IMR-90 (cell line): ENCODE measurements around the gene UPF1. TPM values are rescaled to one million over a fixed set of nuclear protein-coding genes. Genes with fewer than 3 reads are reported as not detected.

Source experiments
- ATAC-seq: fragments of 200-7000 bp; cut with Tn5 transposase; 2 replicates; pipeline ENCODE4 v1.9.1; 2020; ENCODE audit warnings: low read depth, mild to moderate bottlenecking, moderate library complexity
- BruUV-seq: library from RNA; stranded (reverse); fragments of 400-500 nt; replicated peaks from 2 replicates; lab custom pipeline; 2021; lab: Mats Ljungman, UMichigan
- CTCF ChIA-PET: fragments of 300-600 bp; formaldehyde crosslinking; extraction: SDS; loops from one replicate; lab custom pipeline; 2021; ENCODE audit warnings: antibody characterized with exemption; lab: Yijun Ruan, JAX
- POLR2A ChIA-PET: fragments of 300-600 bp; sonication (Branson Sonifier 250); formaldehyde crosslinking; loops from one replicate; lab custom pipeline; 2022; ENCODE audit warnings: antibody characterized with exemption; ENCODE audit not compliant: unreplicated experiment; lab: Charles Lee
- DNase-seq: peaks from one replicate; pipeline ENCODE4 v3.0.0; 2013
- H2AFZ ChIP-seq: replicated peaks from 2 replicates; pipeline ENCODE3; 2013; ENCODE audit warnings: low read length, mild to moderate bottlenecking; ENCODE audit not compliant: poor library complexity
- H2AK5ac ChIP-seq: 2 replicates; pipeline ENCODE4 v1.6.1; 2013; ENCODE audit warnings: low read depth, low read length, inconsistent platforms
- H2AK9ac ChIP-seq: replicated peaks from 2 replicates; pipeline ENCODE3; 2013; ENCODE audit warnings: mild to moderate bottlenecking, low read depth, low read length, moderate library complexity; ENCODE audit not compliant: poor library complexity
- H2BK120ac ChIP-seq: 2 replicates; pipeline ENCODE4 v1.6.1; 2013; ENCODE audit warnings: low read depth, low read length, inconsistent platforms
- H2BK15ac ChIP-seq: 3 replicates; pipeline ENCODE4 v1.6.1; 2013; ENCODE audit warnings: low read depth, low read length, inconsistent platforms
- H2BK20ac ChIP-seq: 2 replicates; pipeline ENCODE4 v1.6.1; 2013; ENCODE audit warnings: low read depth, mild to moderate bottlenecking, inconsistent platforms, low read length, moderate library complexity
- H2BK5ac ChIP-seq: 2 replicates; pipeline ENCODE4 v1.6.1; 2013; ENCODE audit warnings: mild to moderate bottlenecking, low read depth, low read length, inconsistent platforms; ENCODE audit not compliant: poor library complexity, severe bottlenecking
- H3K14ac ChIP-seq: replicated peaks from 2 replicates; pipeline ENCODE4 v1.6.1; 2013; ENCODE audit warnings: low read depth, low read length, inconsistent platforms
- H3K18ac ChIP-seq: 2 replicates; pipeline ENCODE4 v1.6.1; 2013; ENCODE audit warnings: low read depth, low read length, control low read depth
- H3K23ac ChIP-seq: 2 replicates; pipeline ENCODE4 v1.6.1; 2013; ENCODE audit warnings: low read depth, low read length, inconsistent platforms
- H3K27ac ChIP-seq: 2 replicates; pipeline ENCODE4 v1.5.1; 2013; ENCODE audit warnings: mild to moderate bottlenecking, control low read depth, low read length; ENCODE audit not compliant: insufficient read depth
- H3K27me3 ChIP-seq: 2 replicates; pipeline ENCODE4 v1.6.1; 2013; ENCODE audit warnings: low read length; ENCODE audit not compliant: control insufficient read depth, insufficient read depth
- H3K36me3 ChIP-seq: 2 replicates; pipeline ENCODE4 v1.6.1; 2013; ENCODE audit warnings: low read length, mixed read lengths; ENCODE audit not compliant: control insufficient read depth, insufficient read depth
- H3K4ac ChIP-seq: 2 replicates; pipeline ENCODE4 v1.6.1; 2013; ENCODE audit warnings: low read depth, low read length, inconsistent platforms
- H3K4me1 ChIP-seq: 2 replicates; pipeline ENCODE4 v1.6.1; 2013; ENCODE audit warnings: low read length, mixed read lengths; ENCODE audit not compliant: control insufficient read depth, insufficient read depth
- H3K4me2 ChIP-seq: 2 replicates; pipeline ENCODE4 v1.6.1; 2013; ENCODE audit warnings: low read depth, mild to moderate bottlenecking, control low read depth, low read length, moderate library complexity
- H3K4me3 ChIP-seq: 2 replicates; pipeline ENCODE4 v1.5.1; 2013; ENCODE audit warnings: low read depth, mild to moderate bottlenecking, control low read depth, low read length, moderate library complexity; ENCODE audit not compliant: insufficient read depth
- H3K56ac ChIP-seq: 2 replicates; pipeline ENCODE4 v1.6.1; 2013; ENCODE audit warnings: low read length, inconsistent platforms; ENCODE audit not compliant: insufficient read depth; ENCODE audit errors: extremely low read depth
- H3K79me1 ChIP-seq, 2 experiments: 2 replicates each; pipeline ENCODE4 v1.6.1; 2013; ENCODE audit warnings: low read length in 2 of 2, inconsistent platforms in 1 of 2, low read depth in 1 of 2
- H3K9ac ChIP-seq: 2 replicates; pipeline ENCODE4 v1.6.1; 2013; ENCODE audit warnings: low read depth, low read length, control low read depth
- H3K9me1 ChIP-seq: 2 replicates; pipeline ENCODE4 v1.6.1; 2013; ENCODE audit warnings: low read length, inconsistent platforms; ENCODE audit not compliant: insufficient read depth
- H3K9me3 ChIP-seq: 2 replicates; pipeline ENCODE4 v1.6.1; 2013; ENCODE audit warnings: low read length; ENCODE audit not compliant: control insufficient read depth, insufficient read depth
- H4K20me1 ChIP-seq: 2 replicates; pipeline ENCODE4 v1.6.1; 2013; ENCODE audit warnings: low read length, inconsistent platforms; ENCODE audit not compliant: insufficient read depth
- H4K5ac ChIP-seq: 2 replicates; pipeline ENCODE4 v1.6.1; 2013; ENCODE audit warnings: mild to moderate bottlenecking, low read depth, low read length, control low read depth
- H4K8ac ChIP-seq, 2 experiments: 2 replicates each; pipeline ENCODE4 v1.6.1; 2013; ENCODE audit warnings: low read depth in 2 of 2, low read length in 2 of 2, control low read depth in 1 of 2, inconsistent platforms in 1 of 2
- H4K91ac ChIP-seq: 2 replicates; pipeline ENCODE4 v1.6.1; 2013; ENCODE audit warnings: low read depth, low read length, inconsistent platforms; ENCODE audit not compliant: insufficient read depth
- CEBPB ChIP-seq: IDR thresholded peaks from 2 replicates; pipeline ENCODE4 v1.6.1; 2012; ENCODE audit warnings: low read depth, low read length, improper control_type of control experiment
- WGBS, 2 experiments: methylation state at CpG; one replicate each; pipeline versions ENCODE4 v1.1.5 to v1.1.7; 2013; ENCODE audit warnings: missing lambda C conversion rate in 2 of 2; ENCODE audit not compliant: insufficient read length in 1 of 2; ENCODE audit errors: extremely low coverage in 2 of 2; 5-methylcytosine and 5-hydroxymethylcytosine counted together
- dilution Hi-C: fragments of 300-500 bp; cut with HindIII; formaldehyde crosslinking; loops from one replicate; pipeline ENCODE4 v1.14.3; 2018; ENCODE audit warnings: low sequenced_read_pairs; ENCODE audit not compliant: unreplicated experiment
- in situ Hi-C: fragments of 300-500 bp; cut with MboI; formaldehyde crosslinking; loops from 3 replicates; pipeline ENCODE4 v1.14.3; 2019; ENCODE audit warnings: low sequenced_read_pairs, inconsistent platforms, mixed read lengths
- intact Hi-C: fragments of 100-400 bp; cut with micrococcal nuclease; formaldehyde crosslinking; loops from 2 replicates; pipeline ENCODE4 v1.10.0; 2022
- polyA plus RNA-seq, 3 experiments: library from polyadenylated mRNA; depleted of rRNA; stranded (reverse); fragments of >200 nt; gene quantifications; 2 replicates each; pipeline ENCODE4 v1.2.3, GENCODE V29; 2012; ENCODE audit warnings: low replicate concordance in 1 of 3
- total RNA-seq: library from RNA; depleted of rRNA; stranded (reverse); fragments of >200 nt; gene quantifications from 2 replicates; pipeline ENCODE4 v1.2.3, GENCODE V29; 2012

Gene UPF1
- total and polyA plus RNA-seq, 2 of the 4 experiments (the other 2 are of a cell fraction), result 31.2 to 50.3 TPM

DNA sequence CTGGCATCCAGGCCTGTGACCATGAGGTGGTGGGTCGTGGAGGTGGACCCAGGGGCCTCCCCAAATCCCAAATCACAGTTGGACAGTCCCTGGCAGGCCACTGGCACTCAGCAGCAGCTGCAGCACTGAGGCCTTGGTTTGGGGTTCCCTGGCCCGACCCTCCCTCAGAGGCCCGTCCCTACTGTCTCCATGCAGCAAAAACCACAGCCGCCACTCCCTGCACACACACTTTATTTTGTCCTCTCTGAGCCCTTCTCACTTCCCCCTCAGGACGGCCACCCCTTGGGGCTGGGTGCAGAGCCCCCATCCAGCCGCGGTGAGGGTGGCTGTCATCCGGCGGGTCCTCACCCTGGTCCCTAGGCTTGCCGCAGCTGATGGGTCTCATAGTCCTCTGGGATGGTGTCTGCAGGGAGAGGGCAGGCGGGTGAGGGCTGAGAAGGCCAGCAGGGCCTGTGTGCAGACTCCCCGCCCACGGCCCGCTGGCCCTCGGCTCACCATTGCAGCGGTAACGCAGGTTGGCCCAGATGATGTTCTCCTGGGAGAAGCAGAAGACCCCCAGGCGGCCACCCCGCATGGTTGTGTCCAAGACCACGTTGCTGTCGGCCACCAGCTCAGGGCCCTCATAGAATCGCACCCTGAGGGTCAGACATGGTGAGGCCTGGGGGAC is 49.1 kb upstream of the UPF1 start:
- Histone ChIP-seq H2BK20ac (no peak overlapping the region), H3K9me3 (peaks cover 4% of the 10 kb centered on the region), H3K27me3 (peaks cover 20% of the 10 kb centered on the region), H3K9ac (no peak overlapping the region), H2AK9ac (no peak overlapping the region), H3K36me3 (no peaks in the 10 kb centered on the region), H3K27ac (no peak overlapping the region), H2AFZ (no peak overlapping the region), H2AK5ac (no peak overlapping the region), H4K5ac (no peak overlapping the region), H2BK120ac (no peak overlapping the region), H4K91ac (no peak overlapping the region), H3K4me1 (no peaks in the 10 kb centered on the region; the same call in 1 of the 2 replicates), H3K14ac (no peak overlapping the region), H3K79me1 (no peaks in the 10 kb centered on the region), H3K18ac (no peak overlapping the region), H3K56ac (no peak overlapping the region), H3K9me1 (peaks cover 2% of the 10 kb centered on the region; the same call in 1 of the 2 replicates), H3K4me3 (no peak overlapping the region), H3K23ac (no peak overlapping the region), H4K20me1 (peaks cover 7% of the 10 kb centered on the region; the same call in 1 of the 2 replicates), H3K4me2 (no peak overlapping the region), H4K8ac (no peak overlapping the region), H3K4ac (no peak overlapping the region), H2BK15ac (no peak overlapping the region), H2BK5ac (no peak overlapping the region)
- DNase-seq (no peak), ATAC-seq (no peak)
- ChIA-PET POLR2A (no interaction called here), CTCF (no interaction called here)
- intact Hi-C loops, result no loop called here
- no TSS peak for BruUV-seq
- TF ChIP-seq CEBPB, result no peak
- dilution Hi-C loops, result no loop called here
- 88% methylated on average over 13 of the region's 22 CpGs; no CpG with 5 or more reads in 1 of the 2 experiments for WGBS, 2 experiments
- in situ Hi-C loops, result no loop called here
